Measurements from ENCODE around the gene PPP1R1A. TPM values are rescaled to one million over a fixed set of nuclear protein-coding genes. Genes with fewer than 3 reads are reported as not detected.

Gene PPP1R1A
- total RNA-seq, 1 donor from 2014 or later, result 75.0 TPM

DNA sequence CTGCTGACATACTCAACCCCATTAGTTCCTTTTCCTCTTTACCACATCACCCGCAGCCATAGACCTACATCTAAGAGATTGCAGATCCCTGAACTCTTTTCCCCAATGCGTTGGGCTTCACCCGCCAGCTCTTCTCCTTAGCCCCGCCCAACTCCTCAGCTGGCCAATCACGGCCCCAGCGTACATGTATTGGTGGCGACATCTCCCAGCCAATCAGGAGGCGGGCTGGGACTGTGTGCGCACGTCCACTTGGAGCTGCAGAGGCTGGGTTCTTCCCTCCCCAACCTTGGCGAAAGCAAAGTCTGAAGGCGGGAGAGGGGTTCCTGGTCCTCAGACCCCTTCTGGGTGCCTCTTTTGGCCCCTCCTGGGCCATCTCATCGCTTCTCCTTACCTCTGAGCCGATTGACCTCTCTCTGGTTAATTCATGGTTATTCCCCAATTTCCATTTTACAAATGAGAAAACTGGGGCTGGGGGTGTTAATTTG, 28.0 kb downstream of the PPP1R1A start:
- intact Hi-C loops (cut with micrococcal nuclease), result no loop called here
- Histone ChIP-seq H3K36me3 (no peaks in the 10 kb centered on the region), H3K4me1 (peaks cover 19% of the 10 kb centered on the region), H3K27ac (replicated peaks) (peak overlapping the region; percentile 83), H3K4me3 (peak overlapping the region; percentile 64), H3K27me3 (ENCODE audit: low read depth) (peaks cover 68% of the 10 kb centered on the region), H3K9me3 (replicated peaks) (no peaks in the 10 kb centered on the region)
- no peak for TF ChIP-seq CTCF (IDR thresholded peaks at IDR 0.05; ENCODE audit: borderline replicate concordance)
- peak; percentile 90 for DNase-seq

DNA sequence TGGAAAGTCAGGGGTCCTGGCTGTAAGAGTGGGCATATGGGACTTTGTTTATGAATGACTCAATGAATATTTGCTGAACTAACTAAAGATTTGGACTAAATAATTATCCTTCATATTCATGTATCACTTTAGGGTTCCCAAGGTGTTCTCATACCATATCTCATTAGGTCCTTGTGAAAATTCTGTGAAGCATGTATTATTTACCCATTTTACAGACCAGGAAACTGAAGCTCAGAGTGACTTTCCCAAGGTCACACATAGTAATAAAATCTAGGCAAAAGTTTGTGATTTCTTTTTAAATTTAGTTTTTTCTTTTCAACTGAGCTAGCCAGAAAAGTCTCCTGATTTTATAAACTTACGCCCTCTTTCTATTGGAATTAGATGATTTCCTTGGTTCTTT, 29.7 kb downstream of the PPP1R1A start:
- H3K4me3 ChIP-seq, result no peak overlapping the region
- peaks cover 68% of the 10 kb centered on the region for H3K27me3 ChIP-seq (ENCODE audit: low read depth)
- TF ChIP-seq CTCF (IDR thresholded peaks at IDR 0.05; ENCODE audit: borderline replicate concordance), result no peak
- intact Hi-C loops (cut with micrococcal nuclease), result no loop called here
- no peak for DNase-seq
- H3K36me3 ChIP-seq, result no peaks in the 10 kb centered on the region
- no peaks in the 10 kb centered on the region for H3K9me3 ChIP-seq (replicated peaks)
- no peak overlapping the region for H3K27ac ChIP-seq (replicated peaks)
- H3K4me1 ChIP-seq, result peaks cover 19% of the 10 kb centered on the region

DNA sequence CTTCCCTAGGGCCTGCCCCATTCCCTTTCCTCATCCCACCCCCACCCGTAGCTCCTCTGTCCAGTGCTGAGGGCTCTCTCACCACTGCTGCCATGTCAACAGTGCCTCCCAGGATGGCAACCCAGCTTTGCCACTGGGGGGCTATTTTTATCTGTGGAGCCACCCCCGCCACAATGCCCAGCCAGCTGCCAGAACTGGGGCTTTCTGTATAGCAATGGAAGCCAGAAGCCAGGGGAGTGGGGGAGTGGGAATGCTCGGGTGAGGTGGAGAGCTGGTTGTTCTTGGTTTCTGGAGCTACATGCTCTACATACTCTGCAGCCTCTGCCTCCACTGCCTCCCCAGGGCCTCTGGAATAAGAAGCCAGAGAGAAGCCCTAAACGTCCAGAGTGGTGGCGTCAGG, 30.1 kb downstream of the PPP1R1A start:
- H3K9me3 ChIP-seq (replicated peaks), result no peaks in the 10 kb centered on the region
- DNase-seq, result no peak
- intact Hi-C loops (cut with micrococcal nuclease), result no loop called here

GRCh38 chr12:54555670-54556257, 32.7 kb downstream of the PPP1R1A start:
- Histone ChIP-seq H3K36me3 (no peaks in the 10 kb centered on the region), H3K27ac (replicated peaks) (no peak overlapping the region), H3K9me3 (replicated peaks) (no peaks in the 10 kb centered on the region), H3K4me1 (peaks cover 11% of the 10 kb centered on the region), H3K27me3 (ENCODE audit: low read depth) (peaks cover 82% of the 10 kb centered on the region), H3K4me3 (no peak overlapping the region)
- no peak for DNase-seq
- no peak for TF ChIP-seq CTCF (IDR thresholded peaks at IDR 0.05; ENCODE audit: borderline replicate concordance)
- intact Hi-C loops (cut with micrococcal nuclease), result no loop called here

More for the DNA sequence above, 30.1 kb downstream of the PPP1R1A start:
- H3K27ac ChIP-seq (replicated peaks), result no peak overlapping the region
- H3K36me3 ChIP-seq, result no peaks in the 10 kb centered on the region
- H3K27me3 ChIP-seq (ENCODE audit: low read depth), result peaks cover 71% of the 10 kb centered on the region
- peaks cover 19% of the 10 kb centered on the region for H3K4me1 ChIP-seq
- no peak overlapping the region for H3K4me3 ChIP-seq
- no peak for TF ChIP-seq CTCF (IDR thresholded peaks at IDR 0.05; ENCODE audit: borderline replicate concordance)

- no peak overlapping the region for H3K27ac ChIP-seq (replicated peaks)
- DNase-seq, result no peak
- no peaks in the 10 kb centered on the region for H3K9me3 ChIP-seq (replicated peaks)
- no peak for TF ChIP-seq CTCF (IDR thresholded peaks at IDR 0.05; ENCODE audit: borderline replicate concordance)
- peaks cover 88% of the 10 kb centered on the region for H3K27me3 ChIP-seq (ENCODE audit: low read depth)
- H3K4me1 ChIP-seq, result peaks cover 16% of the 10 kb centered on the region
- no peaks in the 10 kb centered on the region for H3K36me3 ChIP-seq
- peak overlapping the region; percentile 65 for H3K4me3 ChIP-seq
- intact Hi-C loops (cut with micrococcal nuclease), result no loop called here
Observed at GRCh38 chr12:54549774-54550451, 38.5 kb downstream of the PPP1R1A start.
